SH-SY5Y (cell line): ENCODE measurements around the gene C13orf46.

Source experiments
- GATA2 ChIP-seq: IDR thresholded peaks from 2 replicates; pipeline ENCODE4 v1.6.1; 2011; ENCODE audit warnings: mild to moderate bottlenecking, low read depth, low read length
- GATA3 ChIP-seq: IDR thresholded peaks from 2 replicates; pipeline ENCODE4 v1.6.1; 2011; ENCODE audit warnings: low read depth, mild to moderate bottlenecking, low read length, moderate library complexity

DNA sequence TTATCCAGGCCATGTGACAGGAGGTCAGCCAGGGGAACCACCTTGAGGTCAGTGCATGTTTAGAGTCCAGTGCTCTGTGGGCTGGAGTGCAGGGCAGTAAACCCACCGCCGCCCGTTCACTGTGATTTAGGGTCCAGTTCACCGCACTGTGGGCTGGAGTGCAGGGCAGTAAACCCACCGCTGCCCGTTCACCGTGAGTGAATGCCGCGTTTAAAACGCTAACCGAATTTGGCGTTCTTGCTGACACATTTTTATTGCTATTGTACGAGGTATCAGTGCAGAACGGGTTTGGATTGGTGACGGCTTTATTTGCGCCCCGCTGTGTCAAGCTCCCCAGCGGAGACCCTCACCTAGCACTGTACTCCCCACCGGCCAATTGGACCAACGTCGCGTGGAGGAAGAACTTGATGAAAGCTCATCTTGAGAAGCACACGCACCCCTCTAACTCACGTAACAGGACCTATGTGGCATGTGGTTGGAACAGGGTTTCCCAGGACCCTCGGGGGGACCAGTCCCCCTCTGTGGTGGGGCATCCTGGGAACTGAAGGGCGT, 27.9 kb downstream of the C13orf46 start:
- TF ChIP-seq GATA2 (no peak), GATA3 (no peak)
